ENCODE data around the gene CFAP141. TPM values are rescaled to one million over a fixed set of nuclear protein-coding genes. Genes with fewer than 3 reads are reported as not detected.

CFAP141 gene
- total RNA-seq, 1 donor from 2014 or later: not detected

GRCh38 chr1:154154053-154154452, 52.1 kb downstream of the CFAP141 start:
- TF ChIP-seq CTCF (IDR thresholded peaks at IDR 0.05; ENCODE audit: insufficient read depth, low read length, severe bottlenecking): no peak
- no peak for FAIRE-seq

GRCh38 chr1:154151311-154151710, 54.8 kb downstream of the CFAP141 start:
- Histone ChIP-seq H3K4me3 (ENCODE audit: low read depth, low read length) (no peak overlapping the region), H3K27me3 (ENCODE audit: control insufficient read depth, insufficient read depth, low read length) (no peaks in the 10 kb centered on the region), H3K36me3 (ENCODE audit: control insufficient read depth, insufficient read depth, low read length) (no peaks in the 10 kb centered on the region)
- FAIRE-seq (no peak), DNase-seq (ENCODE audit: low read depth) (no peak)
- TF ChIP-seq CTCF (IDR thresholded peaks at IDR 0.05; ENCODE audit: insufficient read depth, low read length, severe bottlenecking): no peak

More at GRCh38 chr1:154154053-154154452, 52.1 kb downstream of the CFAP141 start:
- H3K27me3 ChIP-seq (ENCODE audit: control insufficient read depth, insufficient read depth, low read length): no peaks in the 10 kb centered on the region
- H3K4me3 ChIP-seq (ENCODE audit: low read depth, low read length): no peak overlapping the region
- no peak for DNase-seq (ENCODE audit: low read depth)
- peaks cover 5% of the 10 kb centered on the region for H3K36me3 ChIP-seq (ENCODE audit: control insufficient read depth, insufficient read depth, low read length)

Other genes with a start within 250 kb of the CFAP141 start
- gene CRTC2, start 247.7 kb downstream of the CFAP141 start, total RNA-seq: 2.6 and 4.7 TPM in 2 replicates
- 71.2 and 108 TPM in 2 replicates for gene SLC39A1, start 242.8 kb downstream of the CFAP141 start, total RNA-seq
- 4.6 and 7.1 TPM in 2 replicates for gene CREB3L4, start 238.4 kb downstream of the CFAP141 start, total RNA-seq
- 181 and 183 TPM in 2 replicates for gene JTB, start 228.7 kb downstream of the CFAP141 start, total RNA-seq
- gene RAB13, start 220.0 kb downstream of the CFAP141 start, total RNA-seq: 24.2 and 40.8 TPM in 2 replicates
- gene RPS27, start 215.6 kb downstream of the CFAP141 start, total RNA-seq: 1,160 and 1,698 TPM in 2 replicates
- gene NUP210L, start 51.3 kb downstream of the CFAP141 start, total RNA-seq: under 0.01 and 0.13 TPM in 2 replicates
- 279 and 321 TPM in 2 replicates for gene TPM3, start 14.2 kb downstream of the CFAP141 start, total RNA-seq
- gene UBAP2L, start 14.6 kb upstream of the CFAP141 start, total RNA-seq: 20.8 and 33.9 TPM in 2 replicates
- 143 and 183 TPM in 2 replicates for gene HAX1, start 66.3 kb upstream of the CFAP141 start, total RNA-seq
- 0.13 TPM in 1 of 2 replicates, not detected in the other for gene AQP10, start 114.8 kb upstream of the CFAP141 start, total RNA-seq
- gene ATP8B2, start 119.2 kb upstream of the CFAP141 start, total RNA-seq: 15.5 and 26.8 TPM in 2 replicates
- gene IL6R, start 199.0 kb upstream of the CFAP141 start, total RNA-seq: 47.9 and 70.0 TPM in 2 replicates

All from bronchial epithelial cell (primary cell).